Esophagus squamous epithelium (tissue), 4 donors: ENCODE data around the gene LIMS1.
"Not testable (repeated sequence)": the region's sequence is repeated elsewhere in the genome, so short reads cannot be mapped to it uniquely, and the experiment has no call there.

ENCODE experiments used
- CTCF ChIP-seq, 6 experiments: fragments of 450-650 bp in 4 of 6; fragments of 200-600 bp in 2 of 6; sonication (generic) in 2 of 6; IDR thresholded peaks; one replicate each; pipeline ENCODE4 v1.5.1; 2016 to 2019; ENCODE audit warnings: antibody characterized with exemption in 6 of 6, mild to moderate bottlenecking in 4 of 6, moderate library complexity in 4 of 6
- POLR2A ChIP-seq, 4 donors: fragments of 450-650 bp; IDR thresholded peaks; one replicate each; pipeline ENCODE4 v1.6.1; 2017; ENCODE audit warnings: antibody characterized with exemption in 4 of 4, mild to moderate bottlenecking in 4 of 4, moderate library complexity in 3 of 4

DNA sequence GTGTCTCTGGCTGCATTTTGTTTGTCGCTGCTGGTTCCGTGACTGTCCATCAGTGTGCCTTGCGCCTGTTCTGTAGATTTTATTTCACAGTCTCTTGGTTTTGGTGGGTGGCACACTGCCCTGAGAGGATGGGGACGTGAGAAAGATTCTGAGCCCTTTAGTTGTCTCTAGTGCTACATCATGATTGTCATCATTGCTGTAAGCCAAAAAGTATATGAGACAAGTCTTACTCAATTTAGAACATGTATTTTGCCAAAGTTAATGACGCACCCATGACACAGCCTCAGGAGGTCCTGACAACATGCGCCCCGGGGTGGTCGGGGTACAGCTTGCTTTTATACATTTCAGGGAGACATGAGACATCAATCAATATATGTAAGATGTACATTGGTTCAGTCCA lies 119.2 kb downstream of the LIMS1 start:
- not testable (repeated sequence) for TF ChIP-seq CTCF, POLR2A (IDR thresholded peaks at IDR 0.05)
